HFFc6 (cell line): ENCODE measurements around the gene SSBP2. TPM values are rescaled to one million over a fixed set of nuclear protein-coding genes. Genes with fewer than 3 reads are reported as not detected.

Experiments used
- DNase-seq: peaks from one replicate; pipeline ENCODE4 v3.0.0-alpha.2; 2018
- H3K27ac Mint-ChIP-seq: 2 replicates; pipeline ENCODE4 v1.8.0; 2020; ENCODE audit warnings: mild to moderate bottlenecking, mixed read lengths
- H3K27me3 Mint-ChIP-seq: 2 replicates; pipeline ENCODE4 v1.8.0; 2021; ENCODE audit warnings: mild to moderate bottlenecking, moderate library complexity, mixed read lengths; ENCODE audit not compliant: insufficient read depth
- H3K36me3 Mint-ChIP-seq: 2 replicates; pipeline ENCODE4 v1.8.0; 2021; ENCODE audit warnings: low read depth, mixed read lengths
- H3K4me1 Mint-ChIP-seq: 2 replicates; pipeline ENCODE4 v1.8.0; 2020; ENCODE audit warnings: low read depth, mixed read lengths
- H3K4me3 Mint-ChIP-seq: 2 replicates; pipeline ENCODE4 v1.8.0; 2020; ENCODE audit warnings: mild to moderate bottlenecking, moderate library complexity, mixed read lengths
- H3K9me3 Mint-ChIP-seq: 2 replicates; pipeline ENCODE4 v1.8.0; 2020; ENCODE audit warnings: mild to moderate bottlenecking, mixed read lengths
- total RNA-seq, 6 experiments: library from RNA; stranded (reverse); fragmentation: NEBNext Ultra II Directional; extraction: Animal tissue kit (Norgen Biotek cat#: 25700); gene quantifications; 2 replicates in 1 of 6; 3 replicates in 5 of 6; pipeline ENCODE4 v1.2.3, GENCODE V29; 2021
- TF ChIP-seq, protein P1 (sequence below): fragments of 200-600 bp; sonication (generic); IDR thresholded peaks from 2 replicates; pipeline ENCODE4 v1.5.0; 2021; ENCODE audit warnings: antibody characterized with exemption, mild to moderate bottlenecking

SSBP2 gene
- total RNA-seq, 6 experiments from 2014 or later, result 21.0 to 28.6 (median 25.1) TPM

DNA sequence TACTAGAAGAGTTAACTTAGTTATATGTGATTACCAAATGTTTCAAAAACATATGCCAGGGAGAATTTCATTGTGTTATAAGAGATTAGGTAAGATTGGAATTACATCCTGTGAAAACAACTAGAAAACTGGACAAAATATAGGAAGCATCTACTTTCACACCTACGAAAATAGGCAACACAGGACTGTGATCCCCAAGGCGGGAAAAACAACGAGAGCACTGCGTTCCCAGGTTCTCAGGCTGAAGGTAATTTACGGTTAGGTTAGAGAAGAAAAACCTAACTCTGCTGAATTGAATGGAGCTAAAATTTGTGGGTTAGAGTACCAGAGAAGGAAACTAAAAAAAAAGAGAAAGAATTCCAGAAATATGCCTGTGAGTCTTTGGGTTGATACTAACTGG, 385.4 kb downstream of the SSBP2 start:
- Mint-ChIP-seq H3K9me3 (no peaks in the 10 kb centered on the region), H3K27me3 (peaks cover 5% of the 10 kb centered on the region; the same call in 1 of the 2 replicates), H3K4me1 (no peaks in the 10 kb centered on the region), H3K4me3 (no peak overlapping the region), H3K36me3 (no peaks in the 10 kb centered on the region), H3K27ac (no peak overlapping the region)
- DNase-seq, result no peak
- TF ChIP-seq, protein P1, sequence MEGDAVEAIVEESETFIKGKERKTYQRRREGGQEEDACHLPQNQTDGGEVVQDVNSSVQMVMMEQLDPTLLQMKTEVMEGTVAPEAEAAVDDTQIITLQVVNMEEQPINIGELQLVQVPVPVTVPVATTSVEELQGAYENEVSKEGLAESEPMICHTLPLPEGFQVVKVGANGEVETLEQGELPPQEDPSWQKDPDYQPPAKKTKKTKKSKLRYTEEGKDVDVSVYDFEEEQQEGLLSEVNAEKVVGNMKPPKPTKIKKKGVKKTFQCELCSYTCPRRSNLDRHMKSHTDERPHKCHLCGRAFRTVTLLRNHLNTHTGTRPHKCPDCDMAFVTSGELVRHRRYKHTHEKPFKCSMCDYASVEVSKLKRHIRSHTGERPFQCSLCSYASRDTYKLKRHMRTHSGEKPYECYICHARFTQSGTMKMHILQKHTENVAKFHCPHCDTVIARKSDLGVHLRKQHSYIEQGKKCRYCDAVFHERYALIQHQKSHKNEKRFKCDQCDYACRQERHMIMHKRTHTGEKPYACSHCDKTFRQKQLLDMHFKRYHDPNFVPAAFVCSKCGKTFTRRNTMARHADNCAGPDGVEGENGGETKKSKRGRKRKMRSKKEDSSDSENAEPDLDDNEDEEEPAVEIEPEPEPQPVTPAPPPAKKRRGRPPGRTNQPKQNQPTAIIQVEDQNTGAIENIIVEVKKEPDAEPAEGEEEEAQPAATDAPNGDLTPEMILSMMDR, result no peak

DNA sequence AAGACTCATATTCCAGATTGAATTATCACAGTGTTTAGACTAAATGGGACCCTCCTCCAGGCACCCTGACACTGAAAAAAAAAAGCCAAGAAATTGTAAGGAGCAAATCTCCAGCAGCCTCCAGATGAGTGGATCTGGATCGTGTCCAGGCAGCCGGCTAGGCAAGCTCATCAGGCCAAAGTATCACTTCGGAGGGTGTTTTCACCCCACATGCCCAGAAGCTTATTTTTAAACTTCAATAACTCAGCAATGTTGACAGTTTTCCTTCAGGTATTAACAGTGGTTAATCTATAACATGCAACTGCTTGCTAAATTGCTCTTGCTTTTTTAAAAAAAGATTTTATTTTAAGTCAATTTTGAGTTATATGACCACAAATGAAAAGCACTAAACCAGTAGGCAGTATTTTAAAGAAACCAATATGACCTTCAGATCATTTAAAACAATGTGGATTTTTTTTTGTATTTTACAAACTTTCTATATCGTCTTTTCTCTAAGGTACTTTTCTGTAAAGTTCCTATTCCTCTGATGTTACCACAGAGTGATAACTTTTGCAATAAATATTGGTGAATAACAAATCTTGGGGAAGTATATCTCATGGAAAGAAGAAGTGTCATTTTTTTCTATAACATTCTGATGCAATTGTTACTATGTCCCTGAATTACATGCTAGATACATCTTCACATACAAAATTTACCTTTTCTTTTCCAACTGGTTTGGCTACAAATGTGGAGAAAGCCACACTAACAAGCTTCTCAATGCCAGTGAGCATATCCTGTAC, 387.6 kb downstream of the SSBP2 start:
- Mint-ChIP-seq H3K4me1 (no peaks in the 10 kb centered on the region), H3K4me3 (no peak overlapping the region), H3K27me3 (peaks cover 3% of the 10 kb centered on the region; the same call in 1 of the 2 replicates), H3K36me3 (no peaks in the 10 kb centered on the region), H3K27ac (no peak overlapping the region), H3K9me3 (no peaks in the 10 kb centered on the region)
- DNase-seq, result no peak
- TF ChIP-seq, protein P1, result no peak

Other genes starting within 250 kb of the SSBP2 start
- gene ATG10, start 220.9 kb upstream of the SSBP2 start, total RNA-seq, result 1 to 10 TPM; 3.7 to 4.8 (median 4.4) TPM